Adrenal gland (tissue), 5 donors: ENCODE measurements around the gene ZKSCAN5.

ENCODE experiments used
- POLR2A ChIP-seq, 2 donors: fragments of 450-650 bp; IDR thresholded peaks; one replicate each; pipeline ENCODE4 v1.6.1; 2017; ENCODE audit warnings: antibody characterized with exemption in 2 of 2, mild to moderate bottlenecking in 2 of 2, moderate library complexity in 1 of 2
- TF ChIP-seq, protein P1 (sequence below), 6 experiments: fragments of 450-650 bp in 4 of 6; fragments of 200-600 bp in 2 of 6; sonication (generic) in 1 of 6; IDR thresholded peaks; 1 replicate in 5 of 6; 2 replicates in 1 of 6; pipeline versions ENCODE4 v1.5.1 to v1.8.0; 2016 to 2021; ENCODE audit warnings: antibody characterized with exemption in 6 of 6, mild to moderate bottlenecking in 2 of 6, moderate library complexity in 1 of 6
- donor health status: DM: no; HTN: no; CAD: no.

DNA sequence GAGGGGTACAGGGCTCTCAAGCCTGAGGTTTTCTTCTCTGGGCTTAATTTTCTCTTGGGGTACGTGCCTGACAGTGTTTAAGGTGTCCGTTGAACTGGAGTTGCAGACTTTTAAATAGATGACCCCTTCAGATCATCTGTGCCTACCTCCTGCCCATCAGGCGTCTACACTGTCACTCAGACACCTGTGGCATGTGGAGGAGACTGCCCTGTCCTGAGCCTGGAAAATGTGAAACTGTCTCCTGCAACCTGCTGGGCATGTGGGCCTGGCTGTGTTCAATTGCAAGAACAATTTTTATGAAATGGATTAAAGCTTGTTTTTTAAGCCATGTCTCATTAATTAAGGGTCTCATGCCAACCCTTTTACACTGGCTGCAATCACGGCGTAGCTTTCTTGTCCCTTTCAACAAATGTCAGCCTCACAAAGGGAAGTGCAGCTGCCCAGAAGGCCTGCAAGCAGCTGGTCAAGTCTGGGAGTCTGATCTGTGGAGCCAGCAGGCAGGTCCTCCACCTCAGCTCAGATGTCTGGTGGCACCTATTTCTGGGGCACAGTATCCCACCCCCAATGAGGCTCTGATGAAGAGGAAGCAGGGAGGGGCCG lies 47.3 kb upstream of the ZKSCAN5 start:
- no peak for TF ChIP-seq POLR2A (IDR thresholded peaks at IDR 0.05)
- TF ChIP-seq, protein P1, sequence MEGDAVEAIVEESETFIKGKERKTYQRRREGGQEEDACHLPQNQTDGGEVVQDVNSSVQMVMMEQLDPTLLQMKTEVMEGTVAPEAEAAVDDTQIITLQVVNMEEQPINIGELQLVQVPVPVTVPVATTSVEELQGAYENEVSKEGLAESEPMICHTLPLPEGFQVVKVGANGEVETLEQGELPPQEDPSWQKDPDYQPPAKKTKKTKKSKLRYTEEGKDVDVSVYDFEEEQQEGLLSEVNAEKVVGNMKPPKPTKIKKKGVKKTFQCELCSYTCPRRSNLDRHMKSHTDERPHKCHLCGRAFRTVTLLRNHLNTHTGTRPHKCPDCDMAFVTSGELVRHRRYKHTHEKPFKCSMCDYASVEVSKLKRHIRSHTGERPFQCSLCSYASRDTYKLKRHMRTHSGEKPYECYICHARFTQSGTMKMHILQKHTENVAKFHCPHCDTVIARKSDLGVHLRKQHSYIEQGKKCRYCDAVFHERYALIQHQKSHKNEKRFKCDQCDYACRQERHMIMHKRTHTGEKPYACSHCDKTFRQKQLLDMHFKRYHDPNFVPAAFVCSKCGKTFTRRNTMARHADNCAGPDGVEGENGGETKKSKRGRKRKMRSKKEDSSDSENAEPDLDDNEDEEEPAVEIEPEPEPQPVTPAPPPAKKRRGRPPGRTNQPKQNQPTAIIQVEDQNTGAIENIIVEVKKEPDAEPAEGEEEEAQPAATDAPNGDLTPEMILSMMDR (IDR thresholded peaks at IDR 0.05) = no peak
